AG04450 (cell line): ENCODE results near the gene STARD10. TPM values are rescaled to one million over a fixed set of nuclear protein-coding genes. Genes with fewer than 3 reads are reported as not detected.
A peak's percentile ranks its signal among the peaks of the same experiment; 100 is the strongest.

Source experiments
- CTCF ChIA-PET: fragments of 300-600, 350-600 bp; formaldehyde crosslinking; extraction: SDS; loops from one replicate; lab custom pipeline; 2022; ENCODE audit warnings: antibody characterized with exemption, inconsistent platforms; lab: Charles Lee
- POLR2A ChIA-PET: fragments of 350-600 bp; formaldehyde crosslinking; extraction: SDS; loops from one replicate; lab custom pipeline; 2021; ENCODE audit warnings: antibody characterized with exemption, inconsistent platforms; lab: Yijun Ruan, JAX
- DNase-seq: peaks from one replicate; pipeline ENCODE4 v3.0.0-alpha.2; 2011; ENCODE audit warnings: low read depth, low spot score
- H3K27ac ChIP-seq: one replicate; pipeline ENCODE4 v1.5.1; 2012; ENCODE audit warnings: low read depth, low read length, control low read depth
- H3K27me3 ChIP-seq: one replicate; pipeline ENCODE4 v1.6.0; 2012; ENCODE audit warnings: low read length; ENCODE audit not compliant: control insufficient read depth, insufficient read depth
- H3K4me3 ChIP-seq: 2 replicates; pipeline ENCODE4 v1.5.1; 2011; ENCODE audit warnings: mild to moderate bottlenecking, low read depth, low read length, control low read depth
- H3K9me3 ChIP-seq: 2 replicates; pipeline ENCODE4 v1.5.1; 2012; ENCODE audit warnings: low read length; ENCODE audit not compliant: control insufficient read depth, insufficient read depth
- CTCF ChIP-seq: IDR thresholded peaks from 2 replicates; pipeline ENCODE4 v1.5.1; 2011; ENCODE audit warnings: low read depth, low read length, control low read depth, inconsistent platforms
- polyA plus RNA-seq: library from polyadenylated mRNA; depleted of rRNA; stranded (reverse); fragments of >200 nt; gene quantifications from 2 replicates; pipeline ENCODE4 v1.2.3, GENCODE V29; 2011

STARD10 gene
- polyA plus RNA-seq, 1 experiment, result 38.4 TPM

- DNase-seq, result no peak
- no peak overlapping the region for H3K27ac ChIP-seq
- no peak overlapping the region for H3K4me3 ChIP-seq
- peaks cover 3% of the 10 kb centered on the region; the same call in 1 of the 2 replicates for H3K9me3 ChIP-seq
- TF ChIP-seq CTCF, result no peak
- ChIA-PET POLR2A (interaction anchor here (1.0 kb wide), 1 partner anchor 10 kb away, joined by 3 read pairs; no protein-coding TSS in a partner anchor), CTCF (no interaction called here)
- no peaks in the 10 kb centered on the region for H3K27me3 ChIP-seq
These were observed 33.1 kb downstream of the STARD10 start for GRCh38 chr11:72760539-72761405.

GRCh38 chr11:72759468-72759985 is 34.3 kb downstream of the STARD10 start:
- H3K4me3 ChIP-seq, result no peak overlapping the region
- TF ChIP-seq CTCF, result no peak
- POLR2A ChIA-PET, result interaction anchor here (0.6 kb wide), 1 partner anchor 384 kb away, joined by 5 read pairs; no protein-coding TSS in a partner anchor
- H3K9me3 ChIP-seq, result peaks cover 3% of the 10 kb centered on the region; the same call in 1 of the 2 replicates
- H3K27ac ChIP-seq, result no peak overlapping the region
- no peak for DNase-seq
- CTCF ChIA-PET, result no interaction called here
- H3K27me3 ChIP-seq, result no peaks in the 10 kb centered on the region

GRCh38 chr11:72758690-72759389 is 35.0 kb downstream of the STARD10 start:
- H3K27me3 ChIP-seq, result no peaks in the 10 kb centered on the region
- peak; percentile 82 for DNase-seq
- CTCF ChIA-PET, result no interaction called here
- peaks cover 3% of the 10 kb centered on the region; the same call in 1 of the 2 replicates for H3K9me3 ChIP-seq
- peak overlapping the region; percentile 77 for H3K27ac ChIP-seq
- H3K4me3 ChIP-seq, result no peak overlapping the region
- POLR2A ChIA-PET, result interaction anchor here (0.6 kb wide), 1 partner anchor 385 kb away, joined by 5 read pairs; no protein-coding TSS in a partner anchor
- no peak for TF ChIP-seq CTCF

- peaks cover 3% of the 10 kb centered on the region; the same call in 1 of the 2 replicates for H3K9me3 ChIP-seq
- ChIA-PET CTCF (no interaction called here), POLR2A (no interaction called here)
- no peak overlapping the region for H3K4me3 ChIP-seq
- no peak for TF ChIP-seq CTCF
- peak overlapping the region; percentile 77 for H3K27ac ChIP-seq
- no peaks in the 10 kb centered on the region for H3K27me3 ChIP-seq
- no peak for DNase-seq
These were observed 35.5 kb downstream of the STARD10 start for GRCh38 chr11:72758304-72758689.
